Measurements from ENCODE around the gene GATAD2A.

Gene GATAD2A

GRCh38 chr19:19505669-19506326 is 100.3 kb downstream of the GATAD2A start:
- H3F3A ChIP-seq (ENCODE audit: low read depth) = no peaks in the 10 kb centered on the region
- H3K27me3 ChIP-seq (ENCODE audit: insufficient read depth, low read length, poor library complexity, severe bottlenecking) = no peaks in the 10 kb centered on the region
- no peaks in the 10 kb centered on the region for H4K20me1 ChIP-seq (ENCODE audit: insufficient read depth, low read length, poor library complexity, severe bottlenecking)
- peaks cover 68% of the 10 kb centered on the region; the same call in 1 of the 2 replicates for H3K36me3 ChIP-seq (ENCODE audit: insufficient read depth, low read length)
- H3K4me2 ChIP-seq (ENCODE audit: low read depth, low read length, poor library complexity, severe bottlenecking) = no peak overlapping the region
- no peaks in the 10 kb centered on the region for H3K9me3 ChIP-seq (ENCODE audit: insufficient read depth, low read depth, low read length)
- no peak overlapping the region for H2AFZ ChIP-seq (ENCODE audit: low read length)
- H3K79me2 ChIP-seq (ENCODE audit: insufficient read depth, low read length) = no peaks in the 10 kb centered on the region
- H3K9ac ChIP-seq (ENCODE audit: low read depth, low read length, poor library complexity, severe bottlenecking) = no peak overlapping the region
- H3K9me2 ChIP-seq (replicated peaks; ENCODE audit: low read depth, low read length) = no peaks in the 10 kb centered on the region
- TF ChIP-seq EZH2phosphoT487 (IDR thresholded peaks at IDR 0.05; ENCODE audit: borderline replicate concordance) (no peak), CTCF (conservative IDR thresholded peaks at IDR 0.05; ENCODE audit: low read length) (no peak)
- no peaks in the 10 kb centered on the region for H3K4me1 ChIP-seq (ENCODE audit: insufficient read depth, low read length, poor library complexity, severe bottlenecking)
- no peak overlapping the region for H3K4me3 ChIP-seq (ENCODE audit: low read length, poor library complexity, severe bottlenecking)

- H3K27me3 ChIP-seq (ENCODE audit: insufficient read depth, low read length, poor library complexity, severe bottlenecking) = no peaks in the 10 kb centered on the region
- no peaks in the 10 kb centered on the region for H3F3A ChIP-seq (ENCODE audit: low read depth)
- no peak overlapping the region for H3K4me2 ChIP-seq (ENCODE audit: low read depth, low read length, poor library complexity, severe bottlenecking)
- TF ChIP-seq CTCF (conservative IDR thresholded peaks at IDR 0.05; ENCODE audit: low read length) (no peak), EZH2phosphoT487 (IDR thresholded peaks at IDR 0.05; ENCODE audit: borderline replicate concordance) (no peak)
- H4K20me1 ChIP-seq (ENCODE audit: insufficient read depth, low read length, poor library complexity, severe bottlenecking) = no peaks in the 10 kb centered on the region
- no peak overlapping the region for H2AFZ ChIP-seq (ENCODE audit: low read length)
- H3K4me3 ChIP-seq (ENCODE audit: low read length, poor library complexity, severe bottlenecking) = no peak overlapping the region
- H3K4me1 ChIP-seq (ENCODE audit: insufficient read depth, low read length, poor library complexity, severe bottlenecking) = no peaks in the 10 kb centered on the region
- H3K9me2 ChIP-seq (replicated peaks; ENCODE audit: low read depth, low read length) = no peaks in the 10 kb centered on the region
- no peaks in the 10 kb centered on the region for H3K79me2 ChIP-seq (ENCODE audit: insufficient read depth, low read length)
- H3K36me3 ChIP-seq (ENCODE audit: insufficient read depth, low read length) = peaks cover 60% of the 10 kb centered on the region; the same call in 1 of the 2 replicates
- H3K9ac ChIP-seq (ENCODE audit: low read depth, low read length, poor library complexity, severe bottlenecking) = no peak overlapping the region
- H3K9me3 ChIP-seq (ENCODE audit: insufficient read depth, low read depth, low read length) = no peaks in the 10 kb centered on the region
Measured at GRCh38 chr19:19506592-19506991, 101.1 kb downstream of the GATAD2A start.

- Histone ChIP-seq H3K4me2 (ENCODE audit: low read depth, low read length, poor library complexity, severe bottlenecking) (no peak overlapping the region), H3F3A (ENCODE audit: low read depth) (no peaks in the 10 kb centered on the region), H3K36me3 (ENCODE audit: insufficient read depth, low read length) (peaks cover 52% of the 10 kb centered on the region; the same call in 1 of the 2 replicates), H3K9me3 (ENCODE audit: insufficient read depth, low read depth, low read length) (no peaks in the 10 kb centered on the region), H3K9me2 (replicated peaks; ENCODE audit: low read depth, low read length) (no peaks in the 10 kb centered on the region), H2AFZ (ENCODE audit: low read length) (no peak overlapping the region), H3K79me2 (ENCODE audit: insufficient read depth, low read length) (no peaks in the 10 kb centered on the region), H3K4me1 (ENCODE audit: insufficient read depth, low read length, poor library complexity, severe bottlenecking) (no peaks in the 10 kb centered on the region), H3K9ac (ENCODE audit: low read depth, low read length, poor library complexity, severe bottlenecking) (no peak overlapping the region), H4K20me1 (ENCODE audit: insufficient read depth, low read length, poor library complexity, severe bottlenecking) (no peaks in the 10 kb centered on the region), H3K27me3 (ENCODE audit: insufficient read depth, low read length, poor library complexity, severe bottlenecking) (no peaks in the 10 kb centered on the region), H3K4me3 (ENCODE audit: low read length, poor library complexity, severe bottlenecking) (no peak overlapping the region)
- no peak for TF ChIP-seq CTCF (conservative IDR thresholded peaks at IDR 0.05; ENCODE audit: low read length)
- no peak for TF ChIP-seq EZH2phosphoT487 (IDR thresholded peaks at IDR 0.05; ENCODE audit: borderline replicate concordance)
Measured at GRCh38 chr19:19507354-19507753, 101.9 kb downstream of the GATAD2A start.

All from Loucy (cell line).